Heart left ventricle (tissue), 16 donors: ENCODE measurements around the gene TERC. TPM values are rescaled to one million over a fixed set of nuclear protein-coding genes. Genes with fewer than 3 reads are reported as not detected.

Source experiments
- ATAC-seq, 4 donors: fragments of 200-7000 bp; cut with Tn5 transposase; one replicate each; pipeline ENCODE4 v1.9.1; 2020 to 2022; ENCODE audit warnings: moderate library complexity in 4 of 4, mild to moderate bottlenecking in 3 of 4, moderate number of reproducible peaks in 1 of 4
- DNase-seq, 5 donors: peaks; one replicate each; pipeline ENCODE4 v3.0.0-alpha.2; 2020
- H3K27ac ChIP-seq, 12 donors: fragments of 200-600 bp; sonication (generic) in 4 of 12; one replicate each; pipeline versions ENCODE4 v1.5.0 to v1.8.0; 2016 to 2022; ENCODE audit warnings: mild to moderate bottlenecking in 2 of 12
- H3K27me3 ChIP-seq, 9 donors: fragments of 200-600 bp; sonication (generic) in 2 of 9; one replicate each; pipeline versions ENCODE4 v1.5.1 to v1.8.0; 2016 to 2022; ENCODE audit warnings: mild to moderate bottlenecking in 3 of 9
- H3K36me3 ChIP-seq, 9 donors: fragments of 200-600 bp; sonication (generic) in 2 of 9; one replicate each; pipeline versions ENCODE4 v1.5.0 to v1.8.0; 2018 to 2022; ENCODE audit warnings: mild to moderate bottlenecking in 2 of 9
- H3K4me1 ChIP-seq, 12 donors: fragments of 200-600 bp; sonication (generic) in 4 of 12; one replicate each; pipeline versions ENCODE4 v1.5.0 to v1.8.0; 2016 to 2022; ENCODE audit warnings: mild to moderate bottlenecking in 3 of 12
- H3K4me3 ChIP-seq, 12 donors: fragments of 200-600 bp; sonication (generic) in 4 of 12; one replicate each; pipeline versions ENCODE4 v1.5.0 to v1.8.0; 2017 to 2022; ENCODE audit warnings: mild to moderate bottlenecking in 9 of 12, moderate library complexity in 4 of 12
- H3K9me3 ChIP-seq, 12 donors: fragments of 200-600 bp; sonication (generic) in 4 of 12; one replicate each; pipeline versions ENCODE4 v1.5.0 to v1.8.0; 2016 to 2022; ENCODE audit warnings: mild to moderate bottlenecking in 1 of 12
- POLR2A ChIP-seq, 2 donors: fragments of 450-650 bp; IDR thresholded peaks; one replicate each; pipeline ENCODE4 v1.6.1; 2017; ENCODE audit warnings: antibody characterized with exemption in 2 of 2, mild to moderate bottlenecking in 2 of 2, moderate library complexity in 2 of 2
- WGBS, 4 donors: extraction: QIAGEN DNeasy Blood & Tissue Kit in 2 of 4; methylation state at CpG; one replicate each; pipeline versions ENCODE4 v1.1.5 to v1.1.7; 2013 to 2018; 5-methylcytosine and 5-hydroxymethylcytosine counted together
- intact Hi-C, 10 donors: fragments of 100-400 bp; cut with DNase I; formaldehyde crosslinking; loops; one replicate each; pipeline versions ENCODE4 v1.11.1 to v1.14.2; 2022
- long read RNA-seq, 3 donors: library from polyadenylated mRNA; unstranded; transcript quantifications; one replicate each; pipeline ENCODE4 v2.0.0, GENCODE V29; 2020 to 2021
- polyA plus RNA-seq, 2 donors: library from polyadenylated mRNA; stranded (reverse); fragments of 200-250 nt; gene quantifications; one replicate each; pipeline ENCODE4 v1.2.3, GENCODE V29; 2013
- total RNA-seq, 9 donors: library from RNA; depleted of rRNA in 2 of 9; stranded (reverse); fragments of >200 nt in 2 of 9; fragmentation: NEBNext Ultra II Directional in 3 of 9; extraction: Animal tissue kit (Norgen Biotek cat#: 25700) in 3 of 9; gene quantifications; one replicate each; pipeline versions ENCODE4 v1.1.0 to v1.2.4, GENCODE V29; 2016 to 2023
- TF ChIP-seq, protein P1 (sequence below), 12 donors: fragments of 200-600 bp; sonication (generic) in 4 of 12; IDR thresholded peaks; one replicate each; pipeline versions ENCODE4 v1.5.0 to v1.8.0; 2018 to 2022; ENCODE audit warnings: antibody characterized with exemption in 12 of 12, mild to moderate bottlenecking in 5 of 12
- donor health status: ischemic (EF 13 %, LVEDD 7.1; RV severe dilation, severe dysfunction).
- donor health status: healthy with polysubstance abuse.
- donor health status: DM: no; HTN: yes; CAD: no.
- donor health status: DM: no; HTN: no; CAD: no.
- donor health status: ischemic (EF 25% LVEDD 6.9; RV normal size, moderate dysfunction).
- donor health status: ischemic (EF 25% LVEDD 5.7; RV mildly dilated, moderate dysfunction).
- donor health status: healthy.
- donor health status: DM: yes; HTN: yes; CAD: no.
- donor health status: ischemic (EF 35%, LVEDD 5.7; RV mildly dilated, moderate dysfunction).
- donor health status: nonischemic (EF 11% LVEDD 7.7; RV severe dilation, severe dysfunction).
- donor health status: DM: yes; HTN: yes; CAD: no.
- donor health status: PGD.
- donor health status: ischemic (EF 29% LVEDD 5.4; RV normal size, mild dysfunction).
- donor health status: nonischemic (EF 23%, LVEDD 6.1; RV moderate dilation, normal function).

TERC gene
- total RNA-seq (10 to 100 TPM in 2 of 9 donors, 1 to 10 TPM in 5, not detected in 2; 1.0 to 60.8 (median 3.1) TPM), polyA plus RNA-seq (not detected)
- long read RNA-seq, donor 1: 0 reads
- long read RNA-seq, donor 2: 0 reads
- long read RNA-seq, donor 3: 0 reads

DNA sequence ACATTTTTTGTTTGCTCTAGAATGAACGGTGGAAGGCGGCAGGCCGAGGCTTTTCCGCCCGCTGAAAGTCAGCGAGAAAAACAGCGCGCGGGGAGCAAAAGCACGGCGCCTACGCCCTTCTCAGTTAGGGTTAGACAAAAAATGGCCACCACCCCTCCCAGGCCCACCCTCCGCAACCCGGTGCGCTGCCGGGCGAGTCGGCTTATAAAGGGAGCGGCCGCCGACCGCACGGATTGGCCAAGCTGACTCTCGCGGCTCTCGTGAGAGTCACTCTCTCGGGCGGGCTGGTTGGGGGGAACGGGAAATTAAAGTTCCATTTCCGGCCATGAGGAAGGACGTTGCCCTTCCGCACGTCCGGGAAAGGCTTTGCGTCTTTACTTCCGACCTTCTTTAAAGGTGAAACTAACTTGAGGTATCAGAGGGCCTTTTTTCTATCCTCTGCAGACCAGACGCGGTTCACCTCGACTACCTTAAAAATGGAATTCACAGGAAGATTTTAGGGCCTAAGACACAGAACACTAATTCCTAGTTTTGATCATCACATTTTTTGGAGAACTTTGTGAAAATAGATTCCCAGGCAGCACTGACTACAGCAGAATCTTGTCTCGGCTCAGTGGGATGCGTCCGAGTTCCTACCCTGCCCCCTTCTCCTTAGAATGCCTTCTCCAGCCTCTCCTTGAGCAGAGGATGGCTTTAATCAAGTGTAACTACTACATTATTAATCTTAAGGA lies at the start of gene TERC:
TERC (minus strand) TSS at position 179 of the 731 bp plus-strand sequence.
- 6 to 8% (median 7%) methylated on average over 42 of the region's 42 CpGs for WGBS, 4 donors
- Histone ChIP-seq H3K27ac (peak within 1 kb of the TSS; percentile 95 to 100 (median 98)), H3K4me3 (peak within 1 kb of the TSS; percentile 72 to 95 (median 84)), H3K36me3 (no peaks in the 10 kb centered on the region), H3K4me1 (peaks cover 0 to 12% (median 0%) of the 10 kb centered on the region in 12 donors), H3K27me3 (no peaks in the 10 kb centered on the region), H3K9me3 (peaks cover 0 to 11% (median 0%) of the 10 kb centered on the region in 12 donors)
- ATAC-seq (peak; percentile 95 to 96 (median 96)), DNase-seq (peak; percentile 94 to 97 (median 95))
- intact Hi-C loops: loop anchor here in 5 of 10 donors (5.0 to 10.0 kb wide), 6 partner anchors 200 to 620 kb away; partner anchors contain the start of genes SEC62 (in 3 of the 5) and SKIL (in 1 of the 5)
- peak; percentile 96 to 98 for TF ChIP-seq POLR2A (IDR thresholded peaks at IDR 0.05)
- TF ChIP-seq, protein P1, sequence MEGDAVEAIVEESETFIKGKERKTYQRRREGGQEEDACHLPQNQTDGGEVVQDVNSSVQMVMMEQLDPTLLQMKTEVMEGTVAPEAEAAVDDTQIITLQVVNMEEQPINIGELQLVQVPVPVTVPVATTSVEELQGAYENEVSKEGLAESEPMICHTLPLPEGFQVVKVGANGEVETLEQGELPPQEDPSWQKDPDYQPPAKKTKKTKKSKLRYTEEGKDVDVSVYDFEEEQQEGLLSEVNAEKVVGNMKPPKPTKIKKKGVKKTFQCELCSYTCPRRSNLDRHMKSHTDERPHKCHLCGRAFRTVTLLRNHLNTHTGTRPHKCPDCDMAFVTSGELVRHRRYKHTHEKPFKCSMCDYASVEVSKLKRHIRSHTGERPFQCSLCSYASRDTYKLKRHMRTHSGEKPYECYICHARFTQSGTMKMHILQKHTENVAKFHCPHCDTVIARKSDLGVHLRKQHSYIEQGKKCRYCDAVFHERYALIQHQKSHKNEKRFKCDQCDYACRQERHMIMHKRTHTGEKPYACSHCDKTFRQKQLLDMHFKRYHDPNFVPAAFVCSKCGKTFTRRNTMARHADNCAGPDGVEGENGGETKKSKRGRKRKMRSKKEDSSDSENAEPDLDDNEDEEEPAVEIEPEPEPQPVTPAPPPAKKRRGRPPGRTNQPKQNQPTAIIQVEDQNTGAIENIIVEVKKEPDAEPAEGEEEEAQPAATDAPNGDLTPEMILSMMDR (IDR thresholded peaks at IDR 0.05): no peak

DNA sequence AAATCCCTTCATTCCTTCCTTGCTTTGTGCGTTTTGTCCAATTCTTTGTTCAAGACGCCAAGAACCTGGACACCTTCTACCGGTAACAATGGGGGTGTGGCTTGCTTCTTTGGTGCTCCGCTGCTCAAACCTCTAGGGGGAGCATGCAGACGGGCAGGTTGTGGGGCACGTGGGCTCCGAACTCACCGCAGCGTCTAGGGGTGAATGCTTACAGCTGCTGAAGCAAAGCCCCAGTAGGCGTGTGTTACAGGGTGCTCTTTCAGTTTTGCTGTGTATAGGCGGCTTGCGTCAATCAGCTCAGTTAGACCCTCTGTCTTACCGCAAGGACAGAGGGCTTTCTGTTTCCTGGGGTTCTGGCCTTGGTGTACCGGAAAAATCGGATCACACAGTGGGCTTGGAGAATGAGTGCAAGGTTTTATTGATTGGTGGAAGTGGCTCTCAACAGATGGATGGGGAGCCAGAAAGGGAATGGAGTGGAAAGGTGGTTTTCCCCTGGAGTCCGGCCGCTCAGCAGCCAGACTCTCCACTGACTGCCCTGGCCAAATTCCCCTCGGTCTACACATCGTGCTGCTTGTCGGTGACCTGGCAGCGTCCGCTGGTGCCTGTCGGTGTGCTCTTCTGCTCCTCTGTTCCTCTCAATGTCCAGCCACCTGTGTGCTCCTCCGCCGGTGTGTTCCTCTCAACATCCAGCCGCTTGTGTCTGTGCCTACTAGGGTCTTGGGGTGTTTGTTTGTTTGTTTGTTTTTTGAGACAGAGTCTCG lies 49.1 kb upstream of the TERC start:
- no peak for DNase-seq
- Histone ChIP-seq H3K4me1 (peaks cover 0 to 26% (median 7%) of the 10 kb centered on the region in 12 donors), H3K27me3 (peaks cover 0 to 8% (median 0%) of the 10 kb centered on the region in 9 donors), H3K36me3 (no peaks in the 10 kb centered on the region), H3K27ac (no peak overlapping the region), H3K9me3 (peaks cover 0 to 14% (median 0%) of the 10 kb centered on the region in 12 donors), H3K4me3 (peak overlapping the region in 11 of 12 donors; percentile 2 to 78 (median 66))
- 64 to 75% (median 69%) methylated on average over 27 of the region's 27 CpGs for WGBS, 4 donors
- ATAC-seq: no peak
- TF ChIP-seq, protein P1 (IDR thresholded peaks at IDR 0.05): peak in 3 of 12 donors; percentile 23 to 28 (median 28)
- no peak for TF ChIP-seq POLR2A (IDR thresholded peaks at IDR 0.05)
- intact Hi-C loops: no loop called here

DNA sequence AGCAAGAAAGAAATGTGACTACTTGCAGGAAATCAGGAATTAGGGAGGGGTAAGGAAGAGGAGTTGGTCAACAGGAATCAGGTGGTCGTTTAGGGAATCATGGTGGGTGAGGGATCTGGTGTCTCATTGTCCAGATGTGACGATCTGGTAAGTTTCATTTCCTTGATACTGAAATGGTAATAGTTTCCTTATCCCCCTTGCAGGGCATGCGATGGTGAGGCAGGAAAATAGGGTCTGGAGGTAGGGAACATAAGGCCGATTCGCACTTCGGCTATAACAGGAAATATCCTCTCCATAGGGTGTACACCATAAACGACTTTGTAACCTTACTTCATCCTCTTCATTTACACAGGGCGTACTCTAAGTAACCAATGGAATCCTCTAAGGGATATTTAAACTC lies 48.4 kb upstream of the TERC start:
- DNase-seq: no peak
- Histone ChIP-seq H3K4me1 (peaks cover 0 to 26% (median 7%) of the 10 kb centered on the region in 12 donors), H3K36me3 (no peaks in the 10 kb centered on the region), H3K9me3 (peaks cover 0 to 14% (median 0%) of the 10 kb centered on the region in 12 donors), H3K27me3 (peaks cover 0 to 5% (median 0%) of the 10 kb centered on the region in 9 donors), H3K27ac (no peak overlapping the region), H3K4me3 (peak overlapping the region in 11 of 12 donors; percentile 2 to 78 (median 66))
- no peak for TF ChIP-seq POLR2A (IDR thresholded peaks at IDR 0.05)
- TF ChIP-seq, protein P1 (IDR thresholded peaks at IDR 0.05): no peak
- intact Hi-C loops: no loop called here
- no peak for ATAC-seq
- 43 to 80% (median 60%) methylated on average over 8 of the region's 8 CpGs for WGBS, 4 donors
